Measurements from ENCODE around the gene VPS13D. TPM values are rescaled to one million over a fixed set of nuclear protein-coding genes. Genes with fewer than 3 reads are reported as not detected.

VPS13D gene
- polyA plus RNA-seq, 1 of the 3 experiments (the other 2 are of a cell fraction): 15.0 TPM

DNA sequence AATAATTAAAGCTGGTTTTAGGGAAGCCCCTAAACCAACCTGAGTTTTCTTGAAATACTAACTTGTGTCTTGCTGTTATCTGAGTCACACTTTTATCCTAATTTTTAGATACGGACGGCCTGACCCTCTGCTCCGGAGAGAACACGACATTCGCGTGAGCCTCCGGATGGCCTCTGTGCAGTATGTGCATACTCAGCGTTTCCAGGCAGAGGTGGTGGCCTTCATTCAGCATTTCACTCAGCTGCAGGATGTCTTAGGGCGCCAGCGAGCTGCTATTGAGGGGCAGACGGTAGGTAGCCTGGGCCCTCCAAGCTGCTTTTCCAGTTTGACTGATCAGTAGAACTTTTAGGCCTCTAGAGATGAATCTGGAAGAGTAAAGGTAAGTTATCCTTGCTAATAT is 63.6 kb downstream of the VPS13D start (continued):
- TF ChIP-seq TCF12 (IDR thresholded peaks at IDR 0.05) (no peak), EZH2phosphoT487 (IDR thresholded peaks at IDR 0.05; ENCODE audit: borderline replicate concordance, low read depth) (no peak), MXI1 (IDR thresholded peaks at IDR 0.05; ENCODE audit: low read depth, low read length) (no peak), EP300 (IDR thresholded peaks at IDR 0.05; ENCODE audit: borderline replicate concordance in 1 of 2, low read depth in 1 of 2, low read length in 1 of 2) (no peak), GATA2 (CRISPR knock-in tag; IDR thresholded peaks at IDR 0.05) (no peak)

- peaks cover 15% of the 10 kb centered on the region for H3F3A ChIP-seq (replicated peaks; ENCODE audit: insufficient read depth)
- H2AFZ ChIP-seq (ENCODE audit: low read depth): no peak overlapping the region
- H3K4me1 ChIP-seq (ENCODE audit: control insufficient read depth in 1 of 2, insufficient read depth in 2 of 2, low read depth in 1 of 2, low read length in 1 of 2): no peaks in the 10 kb centered on the region; a peak in 1 of 4 replicates
- H3K36me3 ChIP-seq (replicated peaks in 1 of 2; ENCODE audit: control insufficient read depth in 1 of 2, insufficient read depth in 2 of 2, low read length in 1 of 2): peaks cover 11 to 41% of the 10 kb centered on the region in 2 experiments
- H3K79me2 ChIP-seq (ENCODE audit: insufficient read depth): no peaks in the 10 kb centered on the region
- H3K4me3 ChIP-seq (ENCODE audit: low read depth in 2 of 2, low read length in 1 of 2): no peak overlapping the region
- no peak for DNase-seq
- no peak for TF ChIP-seq RXRA (IDR thresholded peaks at IDR 0.05; ENCODE audit: borderline replicate concordance, low read depth)
- no peak for TF ChIP-seq SIN3A (IDR thresholded peaks at IDR 0.05; ENCODE audit: borderline replicate concordance, low read depth, low read length)
- TF ChIP-seq REST (IDR thresholded peaks at IDR 0.05; ENCODE audit: low read depth, low read length): no peak
- TF ChIP-seq EP300 (IDR thresholded peaks at IDR 0.05; ENCODE audit: borderline replicate concordance in 1 of 2, low read depth in 1 of 2, low read length in 1 of 2): no peak
- no peak for TF ChIP-seq RFX5 (IDR thresholded peaks at IDR 0.05; ENCODE audit: low read length)
- TF ChIP-seq RCOR1 (IDR thresholded peaks at IDR 0.05; ENCODE audit: low read length): no peak
- TF ChIP-seq SMC3 (IDR thresholded peaks at IDR 0.05; ENCODE audit: low read depth, low read length): no peak
- TF ChIP-seq ELF1 (IDR thresholded peaks at IDR 0.05): no peak
- TF ChIP-seq EZH2phosphoT487 (IDR thresholded peaks at IDR 0.05; ENCODE audit: borderline replicate concordance, low read depth): no peak
- TF ChIP-seq TAF1 (IDR thresholded peaks at IDR 0.05; ENCODE audit: borderline replicate concordance, low read depth, low read length): no peak
- TF ChIP-seq NRF1 (IDR thresholded peaks at IDR 0.05; ENCODE audit: low read depth, low read length): no peak
- TF ChIP-seq MXI1 (IDR thresholded peaks at IDR 0.05; ENCODE audit: low read depth, low read length): no peak
- TF ChIP-seq CTCF (IDR thresholded peaks at IDR 0.05): no peak
- no peak for TF ChIP-seq POLR2AphosphoS5 (IDR thresholded peaks at IDR 0.05; ENCODE audit: low read depth, low read length)
- TF ChIP-seq USF2 (IDR thresholded peaks at IDR 0.05; ENCODE audit: borderline replicate concordance, low read depth, low read length): no peak
- TF ChIP-seq GATA2 (CRISPR knock-in tag; IDR thresholded peaks at IDR 0.05): no peak
- H3K9me3 ChIP-seq: no peaks in the 10 kb centered on the region
- ChIA-PET POLR2A (no interaction called here), CTCF (interaction anchor here (0.7 to 1.6 kb wide), 2 partner anchors 16 to 18 kb away, joined by 3 to 5 read pairs; no protein-coding TSS in a partner anchor)
- no peak overlapping the region for H3K4me2 ChIP-seq
- 97% methylated on average over 3 of the region's 3 CpGs for WGBS (ENCODE audit: low lambda C conversion rate)
- no peaks in the 10 kb centered on the region for H4K20me1 ChIP-seq (ENCODE audit: insufficient read depth)
- H3K27me3 ChIP-seq (ENCODE audit: insufficient read depth): no peaks in the 10 kb centered on the region
- H3K9me2 ChIP-seq: no peaks in the 10 kb centered on the region
- H3K27ac ChIP-seq (ENCODE audit: low read depth in 2 of 2, low read length in 1 of 2): no peak overlapping the region
- H3K9ac ChIP-seq: no peak overlapping the region
These were observed 64.2 kb downstream of the VPS13D start for GRCh38 chr1:12294076-12294475.

All from SK-N-SH (cell line).